IPS DF 4.7 (cell line): Measurements from ENCODE around the gene CREBL2.
"Not testable (repeated sequence)": the region's sequence is repeated elsewhere in the genome, so short reads cannot be mapped to it uniquely, and the experiment has no call there.

Source experiments
- DNase-seq: peaks from one replicate; pipeline ENCODE4 v3.0.0-alpha.2; 2013; ENCODE audit warnings: low spot score; ENCODE audit errors: extremely low read depth

The CREBL2 gene

DNA sequence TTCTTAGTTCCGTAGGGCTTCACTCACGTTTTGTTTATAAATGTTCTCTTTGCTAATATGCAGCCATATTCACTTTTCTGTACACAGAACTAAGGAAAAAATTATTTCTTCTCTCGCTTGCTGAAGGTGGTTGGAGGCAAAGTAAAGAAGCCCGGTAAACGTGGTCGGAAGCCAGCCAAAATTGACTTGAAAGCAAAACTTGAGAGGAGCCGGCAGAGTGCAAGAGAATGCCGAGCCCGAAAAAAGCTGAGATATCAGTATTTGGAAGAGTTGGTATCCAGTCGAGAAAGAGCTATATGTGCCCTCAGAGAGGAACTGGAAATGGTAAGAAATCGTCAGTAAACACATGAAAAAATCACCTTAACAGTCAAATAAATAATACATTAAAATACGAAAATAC lies 24.0 kb downstream of the CREBL2 start:
- DNase-seq, result no peak

DNA sequence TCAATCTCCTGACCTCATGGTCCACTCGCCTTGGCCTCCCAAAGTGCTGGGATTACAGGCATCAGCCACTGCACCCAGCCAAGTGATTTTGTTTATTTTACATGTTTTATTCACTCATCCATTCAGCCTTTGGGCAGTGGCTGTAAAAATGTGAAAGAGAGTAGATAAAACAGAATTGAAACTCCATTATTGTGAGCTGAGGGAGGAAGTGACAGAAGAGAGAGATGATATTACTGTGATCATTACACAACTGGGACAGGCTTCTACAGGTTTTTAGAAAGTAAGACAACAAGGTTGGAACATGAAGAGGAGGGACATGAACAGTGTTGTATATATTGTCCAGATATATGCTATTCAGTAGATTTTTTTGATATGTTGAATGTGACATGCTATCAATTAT lies 25.0 kb downstream of the CREBL2 start:
- no peak for DNase-seq

DNA sequence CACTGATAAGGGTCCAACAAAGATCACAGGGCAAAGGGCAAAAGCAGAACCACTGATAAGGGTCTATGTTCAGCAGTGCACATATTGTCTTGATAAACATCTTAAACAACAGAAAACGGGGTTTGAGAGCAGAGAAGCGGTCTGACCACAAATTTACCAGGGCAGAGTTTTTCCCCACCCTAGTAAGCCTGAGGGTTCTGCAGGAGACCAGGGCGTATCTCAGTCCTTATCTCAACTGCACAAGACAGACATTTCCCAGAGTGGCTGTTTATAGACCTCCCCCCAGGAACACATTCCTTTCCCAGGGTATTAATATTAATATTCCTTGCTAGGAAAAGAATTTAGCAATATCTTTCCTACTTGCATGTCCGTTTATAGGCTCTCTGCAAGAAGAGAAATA lies 28.3 kb downstream of the CREBL2 start:
- DNase-seq, result not testable (repeated sequence)

GRCh38 chr12:12641650-12642049 lies 30.0 kb downstream of the CREBL2 start:
- DNase-seq, result no peak

DNA sequence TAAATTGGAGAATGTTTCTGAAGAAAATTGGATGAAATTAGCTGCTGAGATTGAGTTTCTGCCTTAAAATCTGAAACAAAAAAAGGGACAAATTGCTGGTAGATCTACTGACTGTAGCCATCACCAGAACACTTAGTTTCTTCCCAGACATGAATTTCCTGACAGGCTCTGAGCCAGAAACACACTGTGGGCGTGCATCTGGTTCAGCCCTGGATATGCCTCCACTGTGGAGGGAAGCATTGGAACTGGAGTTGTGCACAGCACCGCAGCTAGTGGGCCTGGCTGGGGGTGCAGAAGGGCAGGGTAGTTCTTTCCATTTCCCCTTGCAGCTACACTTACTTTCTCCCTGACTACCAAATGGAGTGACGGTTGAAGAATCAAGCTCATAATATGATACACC lies 31.2 kb downstream of the CREBL2 start:
- no peak for DNase-seq

GRCh38 chr12:12645485-12645884 lies 33.8 kb downstream of the CREBL2 start:
- DNase-seq, result peak; percentile 41

DNA sequence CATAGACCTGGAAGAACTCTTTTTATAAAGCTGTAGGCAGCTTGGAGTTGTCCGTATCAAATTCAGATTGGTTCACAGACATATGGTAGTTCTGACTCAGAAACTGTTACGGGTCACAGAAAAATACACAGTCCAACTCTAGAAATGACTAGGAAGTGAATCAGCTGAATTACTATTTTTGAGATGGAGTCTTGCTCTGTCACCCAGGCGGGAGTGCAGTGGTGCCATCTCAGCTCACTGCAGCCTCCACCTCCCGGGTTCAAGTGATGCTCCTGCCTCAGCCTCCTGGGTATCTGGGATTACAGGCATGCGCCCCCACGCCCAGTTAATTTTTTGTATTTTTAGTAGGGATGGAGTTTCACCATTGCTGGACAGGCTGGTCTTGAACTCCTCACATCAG lies 34.3 kb downstream of the CREBL2 start:
- DNase-seq, result not testable (repeated sequence)

- no peak for DNase-seq
These were observed 34.9 kb downstream of the CREBL2 start for GRCh38 chr12:12646483-12647072.

GRCh38 chr12:12648284-12648683 lies 36.6 kb downstream of the CREBL2 start:
- DNase-seq, result no peak

GRCh38 chr12:12648951-12649650 lies 37.4 kb downstream of the CREBL2 start:
- DNase-seq, result no peak

DNA sequence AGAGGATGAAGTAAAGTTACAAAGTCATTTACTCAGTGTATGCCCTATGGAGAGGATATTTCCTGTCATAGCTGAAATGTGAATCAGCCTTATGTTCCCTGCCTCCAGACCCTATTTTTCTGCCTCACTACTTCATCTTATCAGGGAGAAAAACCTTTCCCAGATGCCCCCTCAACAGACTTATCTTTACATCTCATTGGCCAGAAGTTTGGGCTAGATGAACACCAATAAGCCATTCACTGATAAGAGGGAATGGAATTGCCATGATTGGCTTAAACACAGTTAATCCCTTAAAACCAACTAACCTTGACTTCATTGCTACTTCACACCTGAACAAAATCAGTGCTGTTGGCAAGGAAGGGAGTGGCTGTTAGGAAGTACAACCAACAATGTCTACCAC lies 40.1 kb downstream of the CREBL2 start:
- DNase-seq, result no peak

GRCh38 chr12:12652704-12653103 lies 41.0 kb downstream of the CREBL2 start:
- not testable (repeated sequence) for DNase-seq

- no peak for DNase-seq
These were observed 42.2 kb downstream of the CREBL2 start for GRCh38 chr12:12653922-12654321.

- no peak for DNase-seq
These were observed 43.2 kb downstream of the CREBL2 start for GRCh38 chr12:12654691-12655460.

GRCh38 chr12:12660201-12660600 lies 48.5 kb downstream of the CREBL2 start:
- DNase-seq, result no peak

GRCh38 chr12:12661086-12661856 lies 49.6 kb downstream of the CREBL2 start:
- DNase-seq, result no peak

DNA sequence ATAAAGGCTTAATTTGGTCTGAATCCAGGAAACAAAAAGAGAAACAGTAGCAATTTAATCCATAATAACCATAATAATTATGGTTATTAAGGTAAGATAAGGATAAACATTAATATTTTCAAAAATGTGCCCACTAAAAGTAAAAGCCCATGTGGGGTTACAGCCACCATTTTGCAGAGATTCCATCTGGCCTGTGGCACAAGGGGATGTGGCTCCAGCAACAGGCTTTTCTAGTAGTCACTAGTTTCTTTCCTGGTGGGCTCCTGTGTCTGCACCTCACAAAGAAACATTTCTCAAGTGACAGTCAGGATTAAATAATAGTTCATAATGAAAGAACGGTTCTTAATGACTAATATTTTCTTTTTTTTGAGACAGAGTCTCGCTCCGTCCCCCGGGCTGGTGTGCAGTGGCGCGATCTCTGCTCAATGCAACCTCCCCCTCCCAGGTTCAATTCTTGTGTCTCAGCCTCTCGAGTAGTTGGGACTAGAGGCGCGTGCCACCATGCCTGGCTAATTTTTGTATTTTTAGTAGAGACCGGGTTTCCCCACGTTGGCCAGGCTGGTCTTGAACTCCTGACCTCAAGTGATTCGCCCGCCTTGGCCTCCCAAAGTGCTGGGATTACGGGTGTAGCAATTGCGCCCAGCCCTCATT lies 52.1 kb downstream of the CREBL2 start:
- no peak for DNase-seq

GRCh38 chr12:12665194-12665593 lies 53.5 kb downstream of the CREBL2 start:
- DNase-seq, result peak; percentile 28

- no peak for DNase-seq
These were observed 56.3 kb downstream of the CREBL2 start for GRCh38 chr12:12668005-12668404.

GRCh38 chr12:12669020-12669419 lies 57.3 kb downstream of the CREBL2 start:
- DNase-seq, result no peak
